GOT3 (cell line): ENCODE data around the gene GNA15.

Experiments used
- DNase-seq: peaks from one replicate; lab custom pipeline; 2025; ENCODE audit warnings: mixed read lengths; lab: John Stamatoyannopoulos, UW

Gene GNA15

GRCh38 chr19:3106509-3107141 lies 29.2 kb upstream of the GNA15 start:
- no peak for DNase-seq

DNA sequence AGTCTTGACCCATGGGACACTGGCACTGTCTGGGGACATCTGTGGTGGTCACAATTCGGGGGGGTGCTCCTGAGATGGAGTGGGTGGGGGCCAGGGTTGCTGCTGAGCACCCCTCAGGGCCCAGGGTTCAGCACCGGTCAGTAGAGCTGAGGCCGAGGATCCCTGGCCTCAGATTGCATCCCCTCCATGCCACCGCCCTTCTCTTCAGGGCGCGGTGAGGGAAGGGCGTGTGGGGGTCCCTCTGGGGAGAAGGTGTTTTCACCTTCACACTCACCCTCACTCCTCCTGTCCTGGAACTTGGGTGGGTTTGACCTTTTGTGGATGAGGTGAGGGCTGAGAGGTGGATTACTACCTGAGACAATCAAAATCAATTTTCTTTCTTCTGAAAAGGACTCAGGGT lies 28.2 kb upstream of the GNA15 start:
- no peak for DNase-seq

DNA sequence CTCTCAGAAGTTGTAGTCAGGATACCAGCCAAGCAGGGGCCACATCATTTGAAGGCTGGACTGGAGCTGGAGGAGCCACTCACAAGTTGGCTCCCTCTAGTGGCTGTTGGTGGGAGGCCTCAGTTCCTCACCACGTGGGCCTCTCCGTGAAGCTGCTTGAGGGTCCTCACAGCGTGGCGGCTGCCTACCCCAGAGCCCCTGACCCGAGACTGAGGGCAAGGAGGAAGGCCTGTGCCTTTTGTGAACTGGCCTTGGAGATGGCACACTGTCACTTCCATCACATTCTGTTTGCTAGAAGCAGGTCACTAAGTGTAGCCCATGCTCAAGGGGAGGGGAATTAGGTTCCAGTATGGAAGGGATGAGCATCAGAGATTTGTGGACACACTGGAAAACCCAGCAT lies 27.1 kb upstream of the GNA15 start:
- no peak for DNase-seq

DNA sequence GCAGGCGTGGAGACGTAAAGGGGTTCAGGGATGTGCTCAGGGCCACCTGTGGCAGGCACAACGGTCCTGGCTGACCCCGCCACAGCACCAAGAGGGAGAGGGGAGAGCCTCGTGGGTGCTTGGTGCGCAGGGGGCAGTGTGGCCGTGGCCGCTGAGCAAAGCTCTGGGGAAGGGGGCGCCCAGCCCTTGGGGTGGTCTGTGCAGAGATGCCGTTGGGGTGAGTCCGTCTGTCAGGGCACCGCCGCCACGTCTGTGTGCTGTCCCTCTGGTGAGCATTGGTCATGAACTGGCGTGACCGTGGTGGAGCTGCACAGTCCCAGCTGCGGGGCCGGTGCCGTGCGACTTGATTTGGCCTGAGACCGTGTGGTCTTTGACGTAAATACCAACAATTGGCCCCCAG lies 26.3 kb upstream of the GNA15 start:
- no peak for DNase-seq

DNA sequence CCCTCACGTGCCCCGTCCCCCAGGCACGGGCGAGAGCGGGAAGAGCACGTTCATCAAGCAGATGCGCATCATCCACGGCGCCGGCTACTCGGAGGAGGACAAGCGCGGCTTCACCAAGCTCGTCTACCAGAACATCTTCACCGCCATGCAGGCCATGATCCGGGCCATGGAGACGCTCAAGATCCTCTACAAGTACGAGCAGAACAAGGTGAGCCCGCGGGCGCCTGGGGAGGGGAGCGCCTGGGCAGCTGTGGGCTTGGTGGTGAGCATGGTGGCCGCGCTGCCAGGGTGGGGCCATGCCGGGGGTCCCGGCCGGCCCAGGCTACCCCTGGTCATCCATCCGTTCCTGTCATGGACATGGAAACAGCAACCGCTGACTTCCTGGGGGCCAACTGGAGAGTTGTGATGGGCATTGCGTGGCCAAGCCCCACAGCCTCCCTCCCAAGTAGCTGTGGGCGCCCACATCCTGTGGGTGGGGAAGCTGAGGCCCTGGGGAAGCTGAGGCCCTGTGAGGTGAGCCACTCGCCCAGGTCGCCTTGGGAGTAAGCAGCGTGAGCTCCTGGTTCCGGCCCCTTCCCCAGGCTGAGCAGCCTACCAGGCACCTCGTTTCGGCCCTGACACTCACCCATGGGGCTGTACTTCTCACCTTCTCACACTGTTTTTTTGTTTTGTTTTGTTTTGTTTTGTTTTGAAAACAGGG lies 25.6 kb upstream of the GNA15 start:
- no peak for DNase-seq

- no peak for DNase-seq
Measured at GRCh38 chr19:3111586-3112247, 24.1 kb upstream of the GNA15 start.

- DNase-seq = no peak
Measured at GRCh38 chr19:3112375-3113099, 23.3 kb upstream of the GNA15 start.

- DNase-seq = no peak
Measured at GRCh38 chr19:3113100-3114017, 22.5 kb upstream of the GNA15 start.

- DNase-seq = no peak
Measured at GRCh38 chr19:3114018-3114726, 21.7 kb upstream of the GNA15 start.

GRCh38 chr19:3114811-3115210 lies 21.0 kb upstream of the GNA15 start:
- DNase-seq = no peak

DNA sequence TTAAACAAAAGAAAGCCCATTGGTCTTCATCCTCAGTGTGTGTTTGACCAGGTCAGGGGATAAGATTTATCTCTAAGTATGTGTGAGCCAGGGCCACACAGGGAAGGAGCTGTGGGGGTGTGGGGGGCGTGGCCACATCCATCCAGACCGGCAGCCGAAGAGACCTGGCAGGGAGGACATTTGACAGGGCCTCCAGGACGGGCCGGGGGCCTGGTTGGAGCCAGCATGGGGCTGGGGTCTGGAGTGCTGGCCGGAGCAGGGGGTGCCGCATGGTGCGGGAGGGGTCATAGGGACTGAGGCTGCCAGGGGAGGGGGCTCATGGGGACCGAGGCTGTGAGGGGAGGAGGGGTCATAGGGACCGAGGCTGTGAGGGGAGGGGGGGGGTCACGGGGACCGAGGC lies 20.4 kb upstream of the GNA15 start:
- no peak for DNase-seq

GRCh38 chr19:3115916-3116602 lies 19.8 kb upstream of the GNA15 start:
- no peak for DNase-seq

- DNase-seq = no peak
Measured at GRCh38 chr19:3116621-3117020, 19.2 kb upstream of the GNA15 start.

DNA sequence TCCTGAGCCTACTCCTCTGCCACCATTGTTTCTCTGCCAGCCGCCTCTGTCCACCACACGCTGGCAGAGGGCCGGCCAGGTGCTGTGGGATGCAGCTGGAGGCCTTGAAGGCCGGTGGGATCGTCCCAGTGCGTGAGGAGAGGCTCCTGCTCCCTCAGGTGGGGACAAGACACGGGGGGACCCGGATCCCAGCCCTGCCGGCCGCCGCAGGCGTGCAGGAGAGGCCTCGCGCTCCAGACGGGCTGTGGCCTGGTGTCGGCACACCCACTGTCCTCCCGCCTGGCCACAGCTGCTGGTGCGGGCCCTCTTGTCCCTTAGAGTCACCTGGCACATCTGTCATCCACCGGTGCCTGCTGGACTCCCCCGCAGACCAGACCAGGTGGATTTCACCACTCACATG lies 18.1 kb upstream of the GNA15 start:
- DNase-seq = no peak

DNA sequence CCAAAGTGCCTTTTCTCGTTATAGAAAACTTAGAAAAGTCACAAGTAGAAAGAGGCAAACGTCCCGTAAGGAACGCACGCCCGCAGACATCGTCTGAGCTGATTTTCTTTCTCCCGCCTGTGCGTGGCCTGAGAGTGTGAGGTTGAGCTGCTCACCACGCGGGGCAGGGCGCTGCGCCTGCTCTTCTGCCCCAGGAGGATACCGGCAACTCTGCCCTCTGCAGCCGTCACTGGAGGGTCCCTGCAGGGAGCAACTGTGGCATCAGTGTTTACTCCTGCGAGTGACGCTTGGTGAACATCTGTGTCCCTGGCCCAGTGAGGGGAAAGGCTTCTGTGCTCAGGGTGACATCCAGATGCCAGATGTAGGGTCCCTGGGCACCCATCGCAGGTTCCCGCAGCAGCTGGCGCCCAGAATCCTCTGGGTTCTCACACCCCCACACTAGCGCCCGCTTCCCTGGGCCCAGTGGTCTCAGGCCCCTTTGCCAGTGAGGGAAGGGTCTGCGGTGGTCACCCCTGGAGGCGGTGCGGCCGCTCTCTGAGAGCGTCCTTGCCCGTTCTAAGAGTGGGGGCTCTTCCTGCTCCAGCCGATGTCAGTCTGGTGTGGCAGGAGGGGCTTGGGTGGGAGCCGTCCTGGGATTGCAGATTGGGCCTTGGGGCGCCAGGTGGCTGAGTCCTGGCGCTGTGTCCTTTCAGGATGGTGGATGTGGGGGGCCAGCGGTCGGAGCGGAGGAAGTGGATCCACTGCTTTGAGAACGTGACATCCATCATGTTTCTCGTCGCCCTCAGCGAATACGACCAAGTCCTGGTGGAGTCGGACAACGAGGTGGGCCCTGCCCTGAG lies 17.4 kb upstream of the GNA15 start:
- DNase-seq = no peak

GRCh38 chr19:3119071-3119595 lies 16.7 kb upstream of the GNA15 start:
- no peak for DNase-seq

DNA sequence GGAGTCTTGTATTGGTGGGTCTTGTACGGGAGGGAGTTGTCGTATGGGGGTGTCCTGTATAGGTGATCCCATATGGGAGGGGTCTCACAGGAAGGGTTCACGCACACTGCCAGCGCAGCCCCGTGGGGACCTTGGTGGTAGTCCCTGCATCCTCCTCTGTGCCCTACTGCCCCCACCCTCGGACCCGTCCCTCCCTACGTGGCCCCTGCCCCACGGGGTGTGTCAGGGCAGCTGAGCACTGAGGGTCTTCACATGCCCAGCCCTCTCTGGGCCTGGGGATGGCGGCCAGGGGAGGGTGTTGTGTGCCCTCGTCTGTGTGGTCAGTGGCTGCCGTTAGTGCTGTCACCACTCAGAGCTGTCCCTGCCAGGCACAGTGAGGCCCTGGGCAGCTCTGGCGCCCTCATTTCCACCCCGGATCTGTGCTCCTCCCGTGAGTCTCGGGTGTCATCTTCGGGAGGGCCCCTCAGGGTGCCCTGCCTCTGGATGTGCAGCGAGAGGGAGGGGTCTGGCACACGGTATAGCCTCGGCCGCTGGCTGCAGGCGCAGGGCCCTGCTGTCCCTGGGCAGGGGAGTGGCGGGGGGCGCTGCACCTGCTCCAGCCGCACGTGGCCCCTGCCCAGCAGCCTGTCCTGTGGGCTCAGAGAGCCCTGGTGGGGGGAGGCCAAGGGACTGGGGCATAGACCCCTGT lies 16.0 kb upstream of the GNA15 start:
- DNase-seq = no peak

GRCh38 chr19:3120611-3121276 lies 15.1 kb upstream of the GNA15 start:
- no peak for DNase-seq
